Thoracic aorta (tissue), 2 donors: ENCODE measurements around the gene FAM83B. TPM values are rescaled to one million over a fixed set of nuclear protein-coding genes. Genes with fewer than 3 reads are reported as not detected.
"Not testable (repeated sequence)": the region's sequence is repeated elsewhere in the genome, so short reads cannot be mapped to it uniquely, and the experiment has no call there.

Source experiments
- ATAC-seq: fragments of 150-250 bp; one replicate; pipeline ENCODE4 v1.8.0; 2017; ENCODE audit warnings: low read depth; ENCODE audit not compliant: insufficient number of reproducible peaks, low FRiP score
- DNase-seq: peaks from one replicate; pipeline ENCODE4 v3.0.0-alpha.2; 2020; ENCODE audit warnings: low spot score
- H3K27ac ChIP-seq, 2 donors: fragments of 200-600 bp; sonication (generic); 1 replicate in 1 of 2; 2 replicates in 1 of 2; pipeline ENCODE4 v1.5.1; 2016; ENCODE audit warnings: mild to moderate bottlenecking in 2 of 2, moderate library complexity in 2 of 2
- H3K27me3 ChIP-seq: fragments of 200-600 bp; sonication (generic); replicated peaks from 2 replicates; pipeline ENCODE4 v1.6.0; 2016; ENCODE audit warnings: mild to moderate bottlenecking; ENCODE audit not compliant: insufficient read depth
- H3K36me3 ChIP-seq: fragments of 200-600 bp; sonication (generic); one replicate; pipeline ENCODE4 v1.5.1; 2016
- H3K4me1 ChIP-seq, 2 donors: fragments of 200-600 bp; sonication (generic); 1 replicate in 1 of 2; 2 replicates in 1 of 2; pipeline versions ENCODE4 v1.5.1 to v1.6.0; 2016; ENCODE audit warnings: low read depth in 2 of 2, mild to moderate bottlenecking in 1 of 2; ENCODE audit not compliant: control insufficient read depth in 1 of 2
- H3K4me3 ChIP-seq: fragments of 200-600 bp; sonication (generic); 2 replicates; pipeline ENCODE4 v1.5.1; 2016; ENCODE audit warnings: mild to moderate bottlenecking
- H3K9me3 ChIP-seq: fragments of 200-600 bp; sonication (generic); 2 replicates; pipeline ENCODE4 v1.5.1; 2016
- CTCF ChIP-seq: fragments of 200-600 bp; sonication (generic); IDR thresholded peaks from one replicate; pipeline ENCODE4 v1.5.1; 2019; ENCODE audit warnings: antibody characterized with exemption
- total RNA-seq, 2 donors: library from RNA; depleted of rRNA; stranded (reverse); fragments of >200 nt; gene quantifications; one replicate each; pipeline versions ENCODE4 v1.1.0 to v1.2.3, GENCODE V29; 2016

The FAM83B gene
- total RNA-seq, 2 donors from 2014 or later, result not detected

GRCh38 chr6:54877713-54878317, 31.2 kb downstream of the FAM83B start:
- Histone ChIP-seq H3K36me3 (no peaks in the 10 kb centered on the region), H3K4me3 (no peak overlapping the region), H3K27ac (no peak overlapping the region), H3K4me1 (no peaks in the 10 kb centered on the region), H3K9me3 (no peaks in the 10 kb centered on the region), H3K27me3 (no peaks in the 10 kb centered on the region)
- no peak for DNase-seq
- TF ChIP-seq CTCF, result no peak
- no peak for ATAC-seq

- ATAC-seq (no peak), DNase-seq (no peak)
- Histone ChIP-seq H3K27me3 (no peaks in the 10 kb centered on the region), H3K9me3 (no peaks in the 10 kb centered on the region), H3K4me1 (no peaks in the 10 kb centered on the region), H3K27ac (no peak overlapping the region), H3K4me3 (no peak overlapping the region), H3K36me3 (no peaks in the 10 kb centered on the region)
- TF ChIP-seq CTCF, result no peak
Observed at GRCh38 chr6:54878718-54879117, 32.1 kb downstream of the FAM83B start.

GRCh38 chr6:54879188-54879985, 32.8 kb downstream of the FAM83B start:
- Histone ChIP-seq H3K9me3 (no peaks in the 10 kb centered on the region), H3K27ac (no peak overlapping the region), H3K4me3 (no peak overlapping the region), H3K27me3 (no peaks in the 10 kb centered on the region), H3K4me1 (no peaks in the 10 kb centered on the region), H3K36me3 (no peaks in the 10 kb centered on the region)
- ATAC-seq (no peak), DNase-seq (no peak)
- no peak for TF ChIP-seq CTCF

- Histone ChIP-seq H3K27ac (no peak overlapping the region), H3K9me3 (no peaks in the 10 kb centered on the region), H3K4me3 (no peak overlapping the region), H3K27me3 (no peaks in the 10 kb centered on the region), H3K36me3 (no peaks in the 10 kb centered on the region), H3K4me1 (no peaks in the 10 kb centered on the region)
- no peak for ATAC-seq
- DNase-seq, result no peak
- no peak for TF ChIP-seq CTCF
Observed at GRCh38 chr6:54881067-54881730, 34.6 kb downstream of the FAM83B start.

- H3K36me3 ChIP-seq, H3K27ac ChIP-seq, H3K27me3 ChIP-seq, DNase-seq, H3K4me3 ChIP-seq, H3K4me1 ChIP-seq, H3K9me3 ChIP-seq, ATAC-seq: not testable (repeated sequence)
Observed at GRCh38 chr6:54881891-54882290, 35.3 kb downstream of the FAM83B start.
